Liver (tissue), 9 donors: ENCODE results near the gene TMEM40. TPM values are rescaled to one million over a fixed set of nuclear protein-coding genes. Genes with fewer than 3 reads are reported as not detected.

Source experiments
- DNase-seq: peaks from one replicate; pipeline ENCODE4 v3.0.0-alpha.2; 2017; ENCODE audit warnings: low spot score
- H3K27ac ChIP-seq, 2 donors: one replicate each; pipeline ENCODE4 v1.7.0; 2013; ENCODE audit warnings: inconsistent platforms in 2 of 2, low read length in 2 of 2, control low read depth in 1 of 2, low read depth in 1 of 2, mild to moderate bottlenecking in 1 of 2
- H3K27me3 ChIP-seq, 4 donors: one replicate each; pipeline versions ENCODE4 v1.6.1 to v1.7.0; 2013; ENCODE audit warnings: low read length in 3 of 4, inconsistent platforms in 1 of 4, mild to moderate bottlenecking in 1 of 4, moderate library complexity in 1 of 4; ENCODE audit not compliant: control insufficient read depth in 4 of 4, insufficient read depth in 4 of 4
- H3K36me3 ChIP-seq, 4 donors: one replicate each; pipeline versions ENCODE4 v1.6.1 to v1.7.0; 2013; ENCODE audit warnings: low read length in 3 of 4, mild to moderate bottlenecking in 3 of 4, low read depth in 1 of 4, moderate library complexity in 1 of 4; ENCODE audit not compliant: control insufficient read depth in 4 of 4, insufficient read depth in 3 of 4
- H3K4me1 ChIP-seq, 4 donors: one replicate each; pipeline versions ENCODE4 v1.6.1 to v1.7.0; 2013; ENCODE audit warnings: low read length in 3 of 4, mild to moderate bottlenecking in 3 of 4, moderate library complexity in 1 of 4; ENCODE audit not compliant: control insufficient read depth in 4 of 4, insufficient read depth in 4 of 4
- H3K4me3 ChIP-seq, 3 donors: one replicate each; pipeline versions ENCODE4 v1.6.1 to v1.7.0; 2013; ENCODE audit warnings: low read length in 3 of 3, control low read depth in 1 of 3, low read depth in 1 of 3, mild to moderate bottlenecking in 1 of 3
- H3K9ac ChIP-seq, 2 donors: one replicate each; pipeline ENCODE4 v1.7.0; 2013; ENCODE audit warnings: low read length in 2 of 2, mild to moderate bottlenecking in 2 of 2, moderate library complexity in 2 of 2, control low read depth in 1 of 2, low read depth in 1 of 2
- H3K9me3 ChIP-seq, 4 donors: one replicate each; pipeline versions ENCODE4 v1.6.1 to v1.7.0; 2013; ENCODE audit warnings: low read length in 3 of 4; ENCODE audit not compliant: control insufficient read depth in 4 of 4
- EGR1 ChIP-seq, 2 donors: IDR thresholded peaks; 2 replicates each; pipeline ENCODE4 v1.6.1; 2016 to 2018; ENCODE audit warnings: antibody characterized with exemption in 2 of 2, low read depth in 2 of 2
- FOXA1 ChIP-seq: IDR thresholded peaks from 2 replicates; pipeline ENCODE4 v1.6.1; 2016; ENCODE audit warnings: antibody characterized with exemption
- FOXA2 ChIP-seq: IDR thresholded peaks from 2 replicates; pipeline ENCODE4 v1.6.1; 2016; ENCODE audit warnings: antibody characterized with exemption
- GABPA ChIP-seq, 2 donors: IDR thresholded peaks in 1 of 2; conservative IDR thresholded peaks in 1 of 2; 2 replicates each; pipeline ENCODE4 v1.6.1; 2016; ENCODE audit warnings: antibody characterized with exemption in 2 of 2, mild to moderate bottlenecking in 1 of 2, moderate library complexity in 1 of 2
- HNF4A ChIP-seq, 2 donors: conservative IDR thresholded peaks; 2 replicates each; pipeline ENCODE4 v1.6.1; 2016; ENCODE audit warnings: antibody characterized with exemption in 2 of 2, mild to moderate bottlenecking in 2 of 2
- HNF4G ChIP-seq: IDR thresholded peaks from 2 replicates; pipeline ENCODE4 v1.6.1; 2016; ENCODE audit warnings: antibody characterized with exemption
- JUND ChIP-seq, 2 donors: IDR thresholded peaks; 2 replicates each; pipeline ENCODE4 v1.6.1; 2016; ENCODE audit warnings: antibody characterized with exemption in 2 of 2
- RAD21 ChIP-seq, 2 donors: IDR thresholded peaks; 2 replicates each; pipeline ENCODE4 v1.6.1; 2016; ENCODE audit warnings: antibody characterized with exemption in 2 of 2, mild to moderate bottlenecking in 2 of 2
- RXRA ChIP-seq, 2 donors: IDR thresholded peaks; 2 replicates each; pipeline ENCODE4 v1.6.1; 2017 to 2018; ENCODE audit warnings: antibody characterized with exemption in 2 of 2, mild to moderate bottlenecking in 1 of 2
- SP1 ChIP-seq: IDR thresholded peaks from 2 replicates; pipeline ENCODE4 v1.6.1; 2018; ENCODE audit warnings: antibody characterized with exemption, mild to moderate bottlenecking
- TAF1 ChIP-seq: conservative IDR thresholded peaks from 2 replicates; pipeline ENCODE4 v1.6.1; 2016; ENCODE audit warnings: antibody characterized with exemption, mild to moderate bottlenecking
- YY1 ChIP-seq: IDR thresholded peaks from 2 replicates; pipeline ENCODE4 v1.6.1; 2016; ENCODE audit warnings: antibody characterized with exemption, mild to moderate bottlenecking
- WGBS: extraction: QIAGEN DNeasy Blood & Tissue Kit; methylation state at CpG from one replicate; pipeline ENCODE4 v1.1.7; 2013; 5-methylcytosine and 5-hydroxymethylcytosine counted together
- polyA plus RNA-seq, 2 donors: library from polyadenylated mRNA; stranded (reverse) in 1 of 2; unstranded in 1 of 2; fragments of 200-250 nt in 1 of 2; fragments of >200 nt in 1 of 2; fragmentation: Nextera tagmentation in 1 of 2; extraction: Ambion mirVana in 1 of 2; gene quantifications; one replicate each; pipeline versions ENCODE4 v1.2.1 to v1.2.3, GENCODE V29; 2013 to 2015
- total RNA-seq, 2 donors: library from RNA; depleted of rRNA; stranded (reverse); fragments of >200 nt; gene quantifications; one replicate each; pipeline ENCODE4 v1.2.3, GENCODE V29; 2014
- TF ChIP-seq, protein P1 (sequence below): fragments of 150-350 bp; IDR thresholded peaks from 2 replicates; pipeline ENCODE4 v1.5.1; 2017; ENCODE audit warnings: improper control_type of control experiment, low read depth, low read length; ENCODE audit not compliant: missing input control
- TF ChIP-seq, protein P2 (sequence below): IDR thresholded peaks from 2 replicates; pipeline ENCODE4 v1.6.1; 2016; ENCODE audit warnings: antibody characterized with exemption
- TF ChIP-seq, protein P3 (sequence below): IDR thresholded peaks from 2 replicates; pipeline ENCODE4 v1.6.1; 2016; ENCODE audit warnings: antibody characterized with exemption
- TF ChIP-seq, protein P4 (sequence below): IDR thresholded peaks from 2 replicates; pipeline ENCODE4 v1.6.1; 2016; ENCODE audit warnings: antibody characterized with exemption, mild to moderate bottlenecking
- donor health status: healthy.
- donor health status: healthy.
- donor health status: healthy.
- donor health status: healthy.
- donor health status: healthy.

TMEM40 gene
- total and polyA plus RNA-seq, 4 donors: 0.57 to 0.79 TPM; not detected in 2

DNA sequence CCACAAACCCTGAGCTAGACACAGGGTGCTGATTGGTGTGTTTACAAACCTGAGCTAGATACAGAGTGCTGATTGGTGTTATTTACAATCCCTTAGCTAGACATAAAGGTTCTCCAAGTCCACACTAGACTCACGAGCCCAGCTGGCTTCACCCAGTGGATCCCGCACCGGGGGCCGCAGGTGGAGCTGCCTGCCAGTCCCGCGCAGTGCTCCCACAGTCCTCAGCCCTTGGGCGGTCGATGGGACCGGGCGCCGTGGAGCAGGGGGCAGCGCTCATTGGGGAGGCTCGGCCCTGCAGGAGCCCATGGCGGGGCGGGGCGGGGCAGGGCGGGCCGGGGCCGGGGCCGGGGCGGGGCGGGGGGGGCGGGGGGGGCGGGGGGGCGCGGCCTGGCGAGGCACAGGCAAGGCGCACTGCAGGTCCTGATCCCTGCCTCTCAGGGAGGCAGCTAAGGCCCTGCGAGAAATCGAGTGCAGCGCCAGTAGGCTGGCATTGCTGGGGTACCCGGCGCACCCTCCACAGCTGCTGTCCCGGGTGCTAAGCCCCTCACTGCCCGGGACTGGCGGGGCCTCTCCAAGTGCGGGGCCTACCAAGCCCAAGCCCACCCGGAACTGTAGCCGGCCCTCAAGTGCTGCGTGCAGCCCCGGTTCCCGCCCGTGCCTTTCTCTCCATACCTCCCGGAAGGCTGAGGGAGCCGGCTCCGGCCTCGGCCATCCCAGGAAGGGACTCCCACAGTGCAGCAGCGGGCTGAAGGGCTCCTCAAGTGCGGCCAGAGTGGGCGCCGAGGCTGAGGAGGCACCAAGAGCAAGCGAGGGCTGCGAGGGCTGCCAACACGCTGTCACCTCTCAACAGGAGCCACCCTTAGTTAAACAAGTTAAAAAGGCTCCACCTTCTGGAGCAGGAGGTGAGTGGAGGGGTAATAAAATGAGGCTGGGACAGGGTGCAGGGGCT is 9.8 kb upstream of the TMEM40 start (continued):
- TF ChIP-seq, protein P1, sequence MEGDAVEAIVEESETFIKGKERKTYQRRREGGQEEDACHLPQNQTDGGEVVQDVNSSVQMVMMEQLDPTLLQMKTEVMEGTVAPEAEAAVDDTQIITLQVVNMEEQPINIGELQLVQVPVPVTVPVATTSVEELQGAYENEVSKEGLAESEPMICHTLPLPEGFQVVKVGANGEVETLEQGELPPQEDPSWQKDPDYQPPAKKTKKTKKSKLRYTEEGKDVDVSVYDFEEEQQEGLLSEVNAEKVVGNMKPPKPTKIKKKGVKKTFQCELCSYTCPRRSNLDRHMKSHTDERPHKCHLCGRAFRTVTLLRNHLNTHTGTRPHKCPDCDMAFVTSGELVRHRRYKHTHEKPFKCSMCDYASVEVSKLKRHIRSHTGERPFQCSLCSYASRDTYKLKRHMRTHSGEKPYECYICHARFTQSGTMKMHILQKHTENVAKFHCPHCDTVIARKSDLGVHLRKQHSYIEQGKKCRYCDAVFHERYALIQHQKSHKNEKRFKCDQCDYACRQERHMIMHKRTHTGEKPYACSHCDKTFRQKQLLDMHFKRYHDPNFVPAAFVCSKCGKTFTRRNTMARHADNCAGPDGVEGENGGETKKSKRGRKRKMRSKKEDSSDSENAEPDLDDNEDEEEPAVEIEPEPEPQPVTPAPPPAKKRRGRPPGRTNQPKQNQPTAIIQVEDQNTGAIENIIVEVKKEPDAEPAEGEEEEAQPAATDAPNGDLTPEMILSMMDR: no peak
- TF ChIP-seq HNF4G (no peak), FOXA2 (no peak), FOXA1 (no peak), SP1 (no peak), EGR1 (IDR thresholded peaks at IDR 0.05; ENCODE audit: low read depth in 2 of 2) (no peak), HNF4A (conservative IDR thresholded peaks at IDR 0.05) (no peak), RXRA (IDR thresholded peaks at IDR 0.05) (no peak), YY1 (no peak)
- TF ChIP-seq, protein P2, sequence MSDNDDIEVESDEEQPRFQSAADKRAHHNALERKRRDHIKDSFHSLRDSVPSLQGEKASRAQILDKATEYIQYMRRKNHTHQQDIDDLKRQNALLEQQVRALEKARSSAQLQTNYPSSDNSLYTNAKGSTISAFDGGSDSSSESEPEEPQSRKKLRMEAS: no peak

DNA sequence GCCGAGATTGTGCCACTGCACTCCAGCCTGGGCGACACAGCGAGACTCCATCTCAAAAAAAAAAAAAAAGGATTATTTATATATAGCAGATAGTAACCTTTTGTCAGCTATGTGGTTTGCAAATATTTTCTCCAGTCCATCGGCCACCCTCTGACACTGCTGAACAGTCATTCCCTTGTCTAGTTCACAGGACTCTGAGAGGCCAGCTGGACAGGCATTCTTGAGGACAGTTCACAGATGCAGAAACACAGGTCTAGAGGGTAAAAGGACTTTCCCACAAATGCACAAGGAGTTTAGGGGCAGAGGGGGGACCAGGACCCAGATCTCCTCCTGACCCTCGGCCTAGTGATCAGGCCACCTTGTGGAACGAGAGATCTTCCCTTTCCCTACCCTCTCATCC is 7.5 kb upstream of the TMEM40 start:
- no peaks in the 10 kb centered on the region for H3K4me1 ChIP-seq
- H3K27ac ChIP-seq: no peak overlapping the region
- no peak overlapping the region for H3K9ac ChIP-seq
- no peaks in the 10 kb centered on the region for H3K36me3 ChIP-seq
- H3K9me3 ChIP-seq: no peaks in the 10 kb centered on the region
- WGBS: 87% methylated on average over 6 of the region's 6 CpGs
- no peak overlapping the region for H3K4me3 ChIP-seq
- no peaks in the 10 kb centered on the region for H3K27me3 ChIP-seq
- TF ChIP-seq, protein P2: no peak
- TF ChIP-seq RXRA (IDR thresholded peaks at IDR 0.05): no peak
- no peak for TF ChIP-seq HNF4G
- TF ChIP-seq JUND (IDR thresholded peaks at IDR 0.05): no peak
- no peak for TF ChIP-seq HNF4A (conservative IDR thresholded peaks at IDR 0.05)
- no peak for DNase-seq

DNA sequence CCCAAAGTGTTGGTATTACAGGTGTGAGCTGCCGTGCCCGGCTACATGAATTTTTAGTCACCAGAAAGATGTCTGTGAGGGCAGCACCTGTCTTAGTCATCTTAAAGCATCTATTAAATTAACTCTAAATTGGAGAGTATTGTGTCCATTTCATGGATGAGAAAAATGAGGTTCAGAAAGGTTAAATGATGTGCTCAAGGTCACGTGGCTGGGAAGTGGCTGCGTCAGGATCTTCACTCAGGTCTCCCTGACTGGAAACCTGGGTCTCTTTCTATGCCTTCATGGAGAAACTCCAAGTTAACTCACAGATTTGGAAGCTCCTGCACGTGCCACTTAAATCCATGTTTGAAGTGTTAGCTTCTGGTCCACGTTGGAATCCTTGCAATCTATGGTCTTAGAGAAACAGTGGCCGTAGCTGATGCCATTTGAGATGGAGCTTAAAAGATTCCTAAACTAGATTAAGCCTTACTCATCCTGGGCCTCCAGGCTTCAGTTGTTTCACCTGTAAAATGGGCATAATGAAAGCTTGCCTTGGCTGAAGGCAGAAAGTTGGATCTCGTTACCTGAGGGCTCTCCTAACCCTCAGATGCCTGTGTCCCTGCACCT is 5.2 kb upstream of the TMEM40 start:
- H3K36me3 ChIP-seq: no peaks in the 10 kb centered on the region
- no peaks in the 10 kb centered on the region for H3K27me3 ChIP-seq
- H3K4me3 ChIP-seq: no peak overlapping the region
- H3K4me1 ChIP-seq: no peaks in the 10 kb centered on the region
- H3K9ac ChIP-seq: no peak overlapping the region
- TF ChIP-seq, protein P1: no peak
- TF ChIP-seq FOXA1 (no peak), RAD21 (IDR thresholded peaks at IDR 0.05) (no peak), GABPA (IDR thresholded peaks at IDR 0.05 in 1 of 2, conservative IDR thresholded peaks at IDR 0.05 in 1 of 2) (no peak), TAF1 (no peak)
- TF ChIP-seq, protein P3, sequence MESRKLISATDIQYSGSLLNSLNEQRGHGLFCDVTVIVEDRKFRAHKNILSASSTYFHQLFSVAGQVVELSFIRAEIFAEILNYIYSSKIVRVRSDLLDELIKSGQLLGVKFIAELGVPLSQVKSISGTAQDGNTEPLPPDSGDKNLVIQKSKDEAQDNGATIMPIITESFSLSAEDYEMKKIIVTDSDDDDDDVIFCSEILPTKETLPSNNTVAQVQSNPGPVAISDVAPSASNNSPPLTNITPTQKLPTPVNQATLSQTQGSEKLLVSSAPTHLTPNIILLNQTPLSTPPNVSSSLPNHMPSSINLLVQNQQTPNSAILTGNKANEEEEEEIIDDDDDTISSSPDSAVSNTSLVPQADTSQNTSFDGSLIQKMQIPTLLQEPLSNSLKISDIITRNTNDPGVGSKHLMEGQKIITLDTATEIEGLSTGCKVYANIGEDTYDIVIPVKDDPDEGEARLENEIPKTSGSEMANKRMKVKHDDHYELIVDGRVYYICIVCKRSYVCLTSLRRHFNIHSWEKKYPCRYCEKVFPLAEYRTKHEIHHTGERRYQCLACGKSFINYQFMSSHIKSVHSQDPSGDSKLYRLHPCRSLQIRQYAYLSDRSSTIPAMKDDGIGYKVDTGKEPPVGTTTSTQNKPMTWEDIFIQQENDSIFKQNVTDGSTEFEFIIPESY: no peak
- TF ChIP-seq, protein P4, sequence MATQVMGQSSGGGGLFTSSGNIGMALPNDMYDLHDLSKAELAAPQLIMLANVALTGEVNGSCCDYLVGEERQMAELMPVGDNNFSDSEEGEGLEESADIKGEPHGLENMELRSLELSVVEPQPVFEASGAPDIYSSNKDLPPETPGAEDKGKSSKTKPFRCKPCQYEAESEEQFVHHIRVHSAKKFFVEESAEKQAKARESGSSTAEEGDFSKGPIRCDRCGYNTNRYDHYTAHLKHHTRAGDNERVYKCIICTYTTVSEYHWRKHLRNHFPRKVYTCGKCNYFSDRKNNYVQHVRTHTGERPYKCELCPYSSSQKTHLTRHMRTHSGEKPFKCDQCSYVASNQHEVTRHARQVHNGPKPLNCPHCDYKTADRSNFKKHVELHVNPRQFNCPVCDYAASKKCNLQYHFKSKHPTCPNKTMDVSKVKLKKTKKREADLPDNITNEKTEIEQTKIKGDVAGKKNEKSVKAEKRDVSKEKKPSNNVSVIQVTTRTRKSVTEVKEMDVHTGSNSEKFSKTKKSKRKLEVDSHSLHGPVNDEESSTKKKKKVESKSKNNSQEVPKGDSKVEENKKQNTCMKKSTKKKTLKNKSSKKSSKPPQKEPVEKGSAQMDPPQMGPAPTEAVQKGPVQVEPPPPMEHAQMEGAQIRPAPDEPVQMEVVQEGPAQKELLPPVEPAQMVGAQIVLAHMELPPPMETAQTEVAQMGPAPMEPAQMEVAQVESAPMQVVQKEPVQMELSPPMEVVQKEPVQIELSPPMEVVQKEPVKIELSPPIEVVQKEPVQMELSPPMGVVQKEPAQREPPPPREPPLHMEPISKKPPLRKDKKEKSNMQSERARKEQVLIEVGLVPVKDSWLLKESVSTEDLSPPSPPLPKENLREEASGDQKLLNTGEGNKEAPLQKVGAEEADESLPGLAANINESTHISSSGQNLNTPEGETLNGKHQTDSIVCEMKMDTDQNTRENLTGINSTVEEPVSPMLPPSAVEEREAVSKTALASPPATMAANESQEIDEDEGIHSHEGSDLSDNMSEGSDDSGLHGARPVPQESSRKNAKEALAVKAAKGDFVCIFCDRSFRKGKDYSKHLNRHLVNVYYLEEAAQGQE: no peak
- WGBS: 86% methylated on average over 8 of the region's 8 CpGs
- DNase-seq: no peak
- H3K9me3 ChIP-seq: no peaks in the 10 kb centered on the region
- no peak overlapping the region for H3K27ac ChIP-seq
